ENCODE data around the gene ALAS2. TPM values are rescaled to one million over a fixed set of nuclear protein-coding genes. Genes with fewer than 3 reads are reported as not detected.

Gene ALAS2
- total RNA-seq, 1 donor from 2014 or later, result 0.38 TPM

DNA sequence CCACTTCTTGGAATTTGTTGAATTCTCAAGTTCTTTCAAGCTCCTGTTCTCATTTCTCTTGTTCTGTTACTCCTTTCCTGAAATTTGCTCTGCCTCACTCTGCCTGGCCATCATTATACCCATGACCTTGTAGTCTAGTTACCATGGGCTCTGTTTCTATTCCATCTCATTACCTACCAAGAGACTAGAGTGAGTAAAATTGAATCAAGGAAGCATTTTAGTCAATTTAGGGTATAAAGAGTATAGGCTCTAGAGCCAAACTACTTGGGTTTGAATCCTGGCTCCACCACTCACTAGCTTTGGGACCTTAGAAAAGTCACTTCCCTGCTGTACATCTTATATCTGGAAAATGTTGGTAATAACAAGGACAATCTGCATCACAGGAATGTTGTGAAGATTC is 2.2 kb downstream of the ALAS2 start:
- no peaks in the 10 kb centered on the region for H3K4me1 ChIP-seq
- H3K36me3 ChIP-seq, result no peaks in the 10 kb centered on the region
- TF ChIP-seq, protein P1, sequence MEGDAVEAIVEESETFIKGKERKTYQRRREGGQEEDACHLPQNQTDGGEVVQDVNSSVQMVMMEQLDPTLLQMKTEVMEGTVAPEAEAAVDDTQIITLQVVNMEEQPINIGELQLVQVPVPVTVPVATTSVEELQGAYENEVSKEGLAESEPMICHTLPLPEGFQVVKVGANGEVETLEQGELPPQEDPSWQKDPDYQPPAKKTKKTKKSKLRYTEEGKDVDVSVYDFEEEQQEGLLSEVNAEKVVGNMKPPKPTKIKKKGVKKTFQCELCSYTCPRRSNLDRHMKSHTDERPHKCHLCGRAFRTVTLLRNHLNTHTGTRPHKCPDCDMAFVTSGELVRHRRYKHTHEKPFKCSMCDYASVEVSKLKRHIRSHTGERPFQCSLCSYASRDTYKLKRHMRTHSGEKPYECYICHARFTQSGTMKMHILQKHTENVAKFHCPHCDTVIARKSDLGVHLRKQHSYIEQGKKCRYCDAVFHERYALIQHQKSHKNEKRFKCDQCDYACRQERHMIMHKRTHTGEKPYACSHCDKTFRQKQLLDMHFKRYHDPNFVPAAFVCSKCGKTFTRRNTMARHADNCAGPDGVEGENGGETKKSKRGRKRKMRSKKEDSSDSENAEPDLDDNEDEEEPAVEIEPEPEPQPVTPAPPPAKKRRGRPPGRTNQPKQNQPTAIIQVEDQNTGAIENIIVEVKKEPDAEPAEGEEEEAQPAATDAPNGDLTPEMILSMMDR (IDR thresholded peaks at IDR 0.05; ENCODE audit: borderline replicate concordance), result no peak
- no peaks in the 10 kb centered on the region for H3K27me3 ChIP-seq (ENCODE audit: low read depth)
- H3K4me3 ChIP-seq, result no peak overlapping the region
- DNase-seq, result no peak
- no peak overlapping the region for H3K27ac ChIP-seq (replicated peaks)
- intact Hi-C loops (cut with micrococcal nuclease), result no loop called here
- no peaks in the 10 kb centered on the region for H3K9me3 ChIP-seq (replicated peaks)

DNA sequence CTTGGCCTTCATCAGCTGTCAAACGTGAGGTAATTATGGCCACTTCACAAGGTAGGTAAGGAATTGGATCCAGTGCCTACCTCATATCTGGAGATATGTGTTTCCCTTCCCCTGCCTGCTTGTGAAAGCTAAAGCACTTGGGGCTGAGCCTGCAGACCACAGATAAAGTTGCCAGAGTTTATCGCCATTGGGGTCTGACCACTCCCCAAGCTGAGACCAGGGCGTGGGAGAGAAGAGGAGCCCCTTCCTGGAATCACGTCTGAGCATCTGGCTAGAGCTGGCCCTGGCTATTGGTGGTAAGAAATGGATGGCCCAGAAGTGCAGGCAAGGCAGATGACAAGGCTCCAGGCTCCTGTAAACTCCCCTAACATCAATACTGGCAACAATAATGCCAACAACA is 2.7 kb downstream of the ALAS2 start:
- TF ChIP-seq, protein P1 (IDR thresholded peaks at IDR 0.05; ENCODE audit: borderline replicate concordance), result no peak
- no peaks in the 10 kb centered on the region for H3K36me3 ChIP-seq
- no peak overlapping the region for H3K27ac ChIP-seq (replicated peaks)
- DNase-seq, result no peak
- no peak overlapping the region for H3K4me3 ChIP-seq
- intact Hi-C loops (cut with micrococcal nuclease), result no loop called here
- no peaks in the 10 kb centered on the region for H3K9me3 ChIP-seq (replicated peaks)
- no peaks in the 10 kb centered on the region for H3K4me1 ChIP-seq
- H3K27me3 ChIP-seq (ENCODE audit: low read depth), result no peaks in the 10 kb centered on the region

DNA sequence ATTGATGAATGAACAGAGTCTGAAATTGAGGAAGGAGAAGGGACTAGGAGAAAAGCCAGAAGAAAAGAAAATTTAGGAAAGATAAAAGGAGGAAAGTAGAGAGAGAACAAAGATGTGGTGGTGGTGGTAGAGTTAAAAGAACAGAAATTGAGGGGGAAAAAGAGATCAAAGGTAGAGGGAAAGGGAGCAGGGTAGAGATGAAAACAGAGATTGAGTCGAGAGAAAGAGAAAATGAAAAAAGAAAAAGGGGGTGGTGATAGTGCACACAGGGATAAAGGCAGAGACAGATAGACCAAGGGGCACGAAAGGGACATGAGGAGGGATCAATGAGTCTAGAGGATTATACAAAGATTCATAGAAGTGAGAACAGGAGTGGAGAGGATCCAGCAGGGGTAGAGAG is 3.9 kb downstream of the ALAS2 start:
- intact Hi-C loops (cut with micrococcal nuclease), result no loop called here
- TF ChIP-seq, protein P1 (IDR thresholded peaks at IDR 0.05; ENCODE audit: borderline replicate concordance), result no peak
- H3K9me3 ChIP-seq (replicated peaks), result no peaks in the 10 kb centered on the region
- H3K36me3 ChIP-seq, result no peaks in the 10 kb centered on the region
- H3K4me1 ChIP-seq, result no peaks in the 10 kb centered on the region
- H3K4me3 ChIP-seq, result no peak overlapping the region
- no peak for DNase-seq
- no peaks in the 10 kb centered on the region for H3K27me3 ChIP-seq (ENCODE audit: low read depth)
- no peak overlapping the region for H3K27ac ChIP-seq (replicated peaks)

DNA sequence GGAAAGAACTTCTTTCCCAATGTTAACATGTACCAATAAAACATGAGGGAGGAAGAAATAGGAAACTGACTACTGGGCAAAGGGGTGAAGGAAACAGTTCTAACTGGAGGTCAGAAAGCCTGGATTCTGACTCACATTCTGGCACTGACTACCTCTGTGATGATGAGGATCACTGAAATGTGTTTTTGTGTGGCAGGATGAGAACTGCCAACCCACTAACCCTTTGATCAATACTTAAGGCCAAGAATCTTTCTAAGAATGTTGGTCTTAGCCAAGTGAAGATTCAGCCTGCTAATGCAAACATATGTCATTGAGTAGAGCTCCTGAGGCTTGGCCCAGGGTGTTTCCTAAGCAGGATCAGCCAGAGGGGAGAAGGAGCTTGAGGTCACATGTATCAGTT is 4.6 kb downstream of the ALAS2 start:
- intact Hi-C loops (cut with micrococcal nuclease), result no loop called here
- DNase-seq, result no peak
- Histone ChIP-seq H3K9me3 (replicated peaks) (no peaks in the 10 kb centered on the region), H3K27me3 (ENCODE audit: low read depth) (no peaks in the 10 kb centered on the region), H3K27ac (replicated peaks) (no peak overlapping the region), H3K36me3 (no peaks in the 10 kb centered on the region), H3K4me3 (no peak overlapping the region), H3K4me1 (no peaks in the 10 kb centered on the region)
- TF ChIP-seq, protein P1 (IDR thresholded peaks at IDR 0.05; ENCODE audit: borderline replicate concordance), result no peak

DNA sequence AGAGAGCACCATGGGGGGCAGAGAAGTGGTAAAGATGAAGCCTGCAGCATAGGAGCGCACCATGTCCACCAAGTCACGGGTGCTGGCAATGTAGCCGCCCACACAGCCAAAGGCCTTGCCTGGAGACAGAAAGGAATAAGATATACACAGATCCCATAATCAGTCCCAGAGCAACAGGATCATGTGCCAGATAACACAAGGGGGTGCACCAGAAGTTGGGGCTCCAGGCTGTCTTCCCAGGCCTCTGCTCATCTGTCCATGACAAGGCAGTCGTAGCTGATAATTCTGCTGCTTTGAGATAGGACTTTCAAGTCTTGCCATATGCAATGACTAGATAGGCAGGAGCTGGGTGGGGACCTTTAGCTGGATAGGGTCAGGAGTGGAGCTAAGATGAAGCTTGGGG is 15.9 kb downstream of the ALAS2 start:
- TF ChIP-seq, protein P1 (IDR thresholded peaks at IDR 0.05; ENCODE audit: borderline replicate concordance), result no peak
- H3K4me1 ChIP-seq, result no peaks in the 10 kb centered on the region
- H3K9me3 ChIP-seq (replicated peaks), result no peaks in the 10 kb centered on the region
- no peak overlapping the region for H3K27ac ChIP-seq (replicated peaks)
- H3K36me3 ChIP-seq, result no peaks in the 10 kb centered on the region
- H3K27me3 ChIP-seq (ENCODE audit: low read depth), result no peaks in the 10 kb centered on the region
- H3K4me3 ChIP-seq, result no peak overlapping the region
- intact Hi-C loops (cut with micrococcal nuclease), result no loop called here
- no peak for DNase-seq

DNA sequence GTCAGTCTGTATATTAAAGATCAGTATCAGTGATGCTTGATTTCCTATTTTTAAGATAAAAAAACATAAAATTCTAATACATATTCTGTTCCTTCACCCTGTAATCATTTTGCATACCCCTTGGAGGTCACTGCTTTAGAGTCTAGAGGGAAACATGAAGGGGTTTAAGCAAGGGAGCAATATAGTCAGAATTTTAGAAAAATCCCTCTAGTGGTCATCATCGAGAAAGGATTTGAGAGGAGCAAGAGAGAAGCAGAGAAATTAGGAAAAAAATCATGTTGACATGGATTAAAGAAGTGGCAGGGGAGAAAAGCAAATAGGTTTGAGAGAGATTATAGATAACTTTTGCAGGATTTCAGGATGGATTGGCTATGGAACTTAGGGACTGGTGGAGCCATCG is 19.5 kb downstream of the ALAS2 start:
- Histone ChIP-seq H3K27me3 (ENCODE audit: low read depth) (no peaks in the 10 kb centered on the region), H3K4me1 (peaks cover 20% of the 10 kb centered on the region), H3K9me3 (replicated peaks) (no peaks in the 10 kb centered on the region), H3K36me3 (no peaks in the 10 kb centered on the region), H3K27ac (replicated peaks) (no peak overlapping the region), H3K4me3 (no peak overlapping the region)
- TF ChIP-seq, protein P1 (IDR thresholded peaks at IDR 0.05; ENCODE audit: borderline replicate concordance), result peak; percentile 33
- intact Hi-C loops (cut with micrococcal nuclease), result no loop called here
- DNase-seq, result no peak

All from left ventricle myocardium inferior (tissue), 1 donor.